GM15510 (cell line): ENCODE results near the gene SNX10.

Source experiments
- POLR2A ChIP-seq: IDR thresholded peaks from 3 replicates; pipeline ENCODE4 v1.6.1; 2011; ENCODE audit warnings: borderline replicate concordance; ENCODE audit not compliant: insufficient read length; ENCODE audit errors: extremely low read depth

Gene SNX10

DNA sequence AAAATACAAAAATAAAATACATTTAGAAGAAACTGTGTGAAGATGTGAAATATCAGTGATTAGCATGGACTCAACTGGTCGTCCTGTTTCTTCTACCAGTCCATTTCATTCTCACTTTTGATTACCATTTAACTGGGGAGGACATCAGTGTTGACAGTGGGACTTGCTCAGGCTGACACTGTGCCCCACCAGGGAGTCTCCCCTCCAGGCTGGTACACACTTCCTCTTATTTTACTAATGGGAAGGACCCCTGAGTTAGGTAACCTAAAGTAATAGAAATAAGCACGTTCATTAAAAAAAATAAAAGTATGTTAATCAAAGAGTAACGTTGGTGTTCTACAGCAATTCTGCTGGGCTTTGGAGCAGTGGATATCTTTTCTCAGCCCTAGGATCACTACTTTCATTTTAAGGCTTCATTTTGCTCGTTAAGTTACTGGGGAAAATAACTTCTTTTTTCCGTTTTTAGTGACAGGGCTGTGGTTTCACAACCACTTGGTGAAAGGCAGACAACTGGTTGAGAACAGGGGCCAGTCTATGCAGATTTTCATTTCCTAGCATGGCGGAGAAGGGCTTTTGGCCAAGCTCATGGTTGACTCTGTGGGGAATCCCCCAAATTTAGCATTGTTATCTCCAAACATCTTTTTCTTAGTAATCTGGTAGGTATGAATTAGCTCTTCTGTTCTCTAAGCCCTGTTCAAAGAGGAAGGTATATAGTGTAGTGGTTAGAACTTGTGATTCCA is 2.1 kb downstream of the SNX10 start:
- TF ChIP-seq POLR2A, result no peak

DNA sequence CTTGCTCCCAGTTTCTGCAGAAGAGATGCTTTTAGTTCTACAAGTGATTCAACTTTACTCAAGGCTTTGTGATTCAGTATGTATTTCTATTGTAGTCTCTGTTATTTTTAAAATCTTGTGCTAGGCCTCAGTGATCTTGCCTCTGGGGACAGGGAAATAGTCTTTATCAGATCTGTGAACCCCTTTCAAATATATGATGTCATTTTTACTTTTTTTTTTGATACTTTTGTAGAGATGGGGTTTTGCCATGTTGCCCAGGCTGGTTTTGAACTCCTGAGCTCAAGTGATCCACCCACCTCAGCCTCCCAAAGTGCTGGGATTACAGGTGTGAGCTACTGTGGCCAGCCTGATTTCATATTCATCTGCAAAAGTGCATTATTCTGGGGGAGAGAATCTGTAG is 3.4 kb downstream of the SNX10 start:
- TF ChIP-seq POLR2A, result no peak

DNA sequence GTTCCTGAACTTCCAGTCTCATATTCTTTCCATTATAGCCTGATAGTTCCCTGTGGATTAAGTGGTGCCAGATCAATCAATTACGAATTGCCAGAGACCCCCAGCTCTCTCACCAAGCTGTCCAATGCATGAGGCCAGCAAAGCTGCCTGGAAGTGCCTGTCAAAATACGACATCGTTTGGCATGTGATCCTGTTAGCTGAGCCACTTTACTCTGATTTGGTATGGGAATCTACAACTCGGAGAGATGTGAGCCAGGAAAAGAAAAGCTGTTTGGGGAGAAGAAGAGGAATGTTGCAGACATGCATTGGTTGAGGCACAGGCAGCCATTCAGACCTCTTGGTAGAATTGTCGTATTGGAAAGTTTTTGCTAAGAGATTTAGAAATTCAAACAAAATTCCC is 3.9 kb downstream of the SNX10 start:
- TF ChIP-seq POLR2A, result no peak

DNA sequence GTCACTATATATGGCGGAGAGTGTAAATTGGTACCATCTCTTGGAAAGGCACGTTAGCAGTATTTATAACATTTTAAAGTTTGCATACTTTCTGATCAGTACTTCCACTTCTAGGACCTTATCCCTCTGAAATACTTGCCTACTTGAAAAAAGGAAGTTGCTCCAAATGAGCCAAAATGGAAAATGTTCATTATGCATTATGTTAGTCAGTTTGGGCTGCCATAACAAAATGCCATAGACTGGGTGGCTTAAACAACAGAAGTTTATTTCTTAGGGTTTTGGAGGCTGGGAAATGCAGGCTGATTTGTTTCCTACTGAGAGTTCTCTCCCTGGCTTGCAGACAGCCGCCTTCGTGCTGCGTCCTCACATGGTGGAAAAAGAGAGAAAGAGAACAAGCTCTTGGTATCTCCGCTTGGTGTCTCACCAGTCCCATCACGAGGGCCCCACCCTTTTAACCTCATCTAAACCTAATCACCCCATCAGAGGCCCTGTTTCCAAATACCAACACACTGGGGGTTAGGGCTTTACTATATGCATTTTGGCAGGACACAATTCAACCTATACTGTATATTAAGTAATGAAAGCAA is 6.9 kb downstream of the SNX10 start:
- no peak for TF ChIP-seq POLR2A

DNA sequence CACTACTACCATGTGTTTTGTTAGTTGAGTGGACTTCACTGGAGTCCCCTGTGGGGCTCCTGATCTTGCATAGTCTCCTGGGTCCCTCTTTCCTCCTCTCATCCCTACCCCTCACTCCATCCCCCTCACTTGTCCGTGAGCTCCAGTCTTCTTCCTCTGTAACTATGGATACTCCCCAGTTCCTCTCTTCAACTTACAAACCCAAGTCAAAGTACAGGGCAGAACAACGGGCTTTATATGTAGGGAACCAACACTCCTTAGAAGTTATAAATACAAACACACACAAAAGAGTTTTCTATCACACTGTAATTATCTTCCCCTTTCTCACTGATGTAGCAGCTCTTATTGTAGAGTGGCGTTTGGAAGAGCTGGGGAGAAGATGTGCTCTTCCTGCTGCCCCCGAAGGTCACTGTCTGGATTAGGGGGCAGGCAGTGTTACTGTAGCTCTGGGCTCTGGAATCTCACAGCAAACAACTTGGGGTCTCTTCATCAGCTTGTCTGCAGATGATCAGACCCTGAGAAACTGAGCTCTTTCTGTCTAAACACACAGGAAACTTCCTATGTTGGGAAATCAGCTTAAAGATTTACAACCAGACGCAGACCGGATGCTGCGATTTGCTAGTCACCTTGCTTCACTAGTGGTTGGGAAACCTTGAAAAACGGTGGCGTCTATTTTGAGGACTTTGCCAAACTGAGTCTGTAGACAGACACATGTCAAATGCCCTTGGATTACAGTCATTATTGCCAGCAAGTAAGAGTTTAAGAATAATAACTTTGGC is 13.6 kb downstream of the SNX10 start:
- no peak for TF ChIP-seq POLR2A

DNA sequence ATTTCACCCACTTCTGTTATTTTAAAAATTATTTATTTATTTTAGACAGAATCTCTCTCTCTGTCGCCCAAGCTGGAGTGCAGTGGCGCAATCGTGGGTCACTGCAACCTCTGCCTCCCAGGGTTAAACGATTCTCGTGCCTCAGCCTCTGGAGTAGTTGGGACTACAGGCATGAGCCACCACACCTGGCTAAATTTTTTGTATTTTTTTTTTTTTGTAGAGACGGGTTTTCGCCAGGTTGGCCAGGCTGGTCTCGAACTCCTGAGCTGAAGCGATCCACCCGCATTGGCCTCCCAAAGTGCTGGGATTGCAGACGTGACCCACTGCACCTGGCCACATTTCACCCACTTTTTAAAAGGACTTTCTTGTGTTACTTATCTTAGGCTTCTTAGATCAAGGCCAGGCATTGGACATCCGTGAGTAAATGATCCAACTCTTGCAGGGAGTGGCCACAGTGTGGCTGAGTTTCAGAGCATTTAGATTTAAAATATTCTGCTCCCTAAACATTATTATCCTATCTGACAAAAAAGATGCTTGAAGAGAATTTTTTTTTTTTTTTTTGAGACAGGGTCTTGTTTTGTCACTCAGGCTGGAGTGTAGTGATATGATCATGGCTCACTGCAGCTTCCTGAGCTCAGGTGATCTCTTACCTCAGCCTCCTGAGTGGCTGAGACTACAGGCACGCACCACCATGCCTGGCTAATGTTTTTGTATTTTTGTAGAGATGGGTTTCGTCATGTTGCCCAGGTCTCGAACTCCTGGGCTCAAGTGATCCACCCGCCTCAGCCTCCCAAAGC is 14.4 kb downstream of the SNX10 start:
- TF ChIP-seq POLR2A, result no peak

DNA sequence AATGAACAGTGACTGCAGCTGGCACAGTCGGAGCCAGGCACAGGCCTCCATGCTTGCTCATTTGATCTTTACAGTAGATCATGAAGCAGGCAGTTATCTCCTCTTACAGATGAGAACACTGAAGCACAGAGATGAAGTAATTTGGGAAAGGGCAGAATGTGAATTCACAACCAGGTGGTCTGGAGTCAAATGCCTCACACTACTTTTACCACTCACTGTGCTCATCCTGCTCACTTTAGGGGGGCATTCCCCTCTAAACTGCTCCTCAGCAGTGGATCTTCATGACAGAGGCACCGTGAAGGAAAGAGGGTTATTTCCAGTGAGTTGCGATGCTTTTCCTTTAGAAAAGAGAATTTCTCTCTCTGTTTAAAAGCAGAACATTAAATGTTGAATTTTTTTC is 15.1 kb downstream of the SNX10 start:
- no peak for TF ChIP-seq POLR2A

DNA sequence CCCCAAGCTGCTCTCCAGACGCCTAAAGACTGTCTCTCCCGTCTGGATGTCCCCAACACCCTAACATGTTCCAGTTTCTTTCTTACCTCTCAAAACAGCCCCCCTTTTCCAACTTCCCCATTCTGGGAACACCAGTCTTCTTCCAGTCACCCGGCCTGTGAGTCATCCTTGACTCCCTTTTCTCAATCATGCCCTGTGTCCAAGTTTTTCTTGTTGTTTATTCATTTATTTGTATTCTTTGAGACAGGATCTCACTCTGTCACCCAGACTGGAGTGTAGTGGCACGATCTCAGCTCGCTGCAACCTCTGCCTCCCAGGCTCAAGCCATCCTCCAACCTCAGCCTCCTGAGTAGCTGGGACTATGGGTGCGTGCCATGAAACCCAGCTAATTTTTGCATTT is 15.6 kb downstream of the SNX10 start:
- TF ChIP-seq POLR2A, result no peak

DNA sequence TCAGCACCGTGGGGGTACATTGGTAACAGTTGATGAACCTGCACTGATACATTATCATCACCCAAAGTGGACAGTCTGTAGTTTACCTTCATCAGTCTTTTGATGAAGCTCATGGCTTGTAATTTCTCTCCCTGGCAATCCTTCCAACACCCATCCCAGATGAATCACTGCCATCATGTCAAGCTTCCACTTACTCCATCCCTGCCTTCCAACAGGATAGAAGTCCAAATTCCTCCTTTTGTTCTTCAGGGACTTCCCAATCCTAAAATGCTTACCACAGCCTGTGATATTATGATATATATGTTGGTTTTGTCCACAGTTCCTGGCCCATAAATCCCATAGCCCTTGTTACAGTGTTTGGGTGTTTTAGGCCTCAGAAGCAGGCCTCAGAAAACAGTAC is 16.1 kb downstream of the SNX10 start:
- no peak for TF ChIP-seq POLR2A

DNA sequence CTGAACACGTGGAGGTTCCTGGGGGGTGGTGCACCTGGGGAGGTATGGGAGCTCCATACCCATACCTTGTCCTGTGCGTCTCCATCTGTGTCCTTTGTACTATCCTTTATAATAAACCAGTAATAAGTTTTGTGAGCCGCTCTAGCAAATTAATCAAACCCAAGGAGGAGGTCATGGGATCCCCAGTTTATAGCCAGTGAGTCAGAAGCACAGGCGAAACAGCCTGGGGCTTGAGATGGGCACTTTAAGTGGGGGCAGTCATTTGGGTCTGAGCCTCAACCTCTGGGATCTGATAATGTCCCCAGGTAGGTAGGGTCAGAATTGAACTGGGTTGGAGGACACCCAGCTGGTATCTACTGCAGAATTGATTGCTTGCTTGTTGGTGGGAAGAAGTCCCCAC is 16.9 kb downstream of the SNX10 start:
- no peak for TF ChIP-seq POLR2A

DNA sequence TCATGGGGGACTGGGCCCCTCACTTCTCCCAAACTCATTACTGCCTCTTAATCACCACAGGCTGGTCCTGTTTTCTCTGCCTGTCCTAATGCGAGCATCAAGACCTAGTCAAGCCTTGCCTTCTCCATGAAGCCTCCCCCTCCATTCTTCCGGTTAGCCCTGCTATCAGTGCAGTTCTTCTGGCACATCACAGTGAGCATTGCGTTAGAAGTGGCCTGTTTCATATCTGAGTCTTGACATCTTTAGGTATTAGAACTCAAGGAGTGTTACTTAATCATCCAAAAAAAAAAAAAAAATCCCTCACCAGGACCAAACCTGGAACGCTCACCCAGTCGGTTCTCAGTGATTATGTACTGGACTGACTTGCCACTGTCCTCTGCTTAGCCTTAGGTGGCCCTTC is 17.4 kb downstream of the SNX10 start:
- TF ChIP-seq POLR2A, result no peak

DNA sequence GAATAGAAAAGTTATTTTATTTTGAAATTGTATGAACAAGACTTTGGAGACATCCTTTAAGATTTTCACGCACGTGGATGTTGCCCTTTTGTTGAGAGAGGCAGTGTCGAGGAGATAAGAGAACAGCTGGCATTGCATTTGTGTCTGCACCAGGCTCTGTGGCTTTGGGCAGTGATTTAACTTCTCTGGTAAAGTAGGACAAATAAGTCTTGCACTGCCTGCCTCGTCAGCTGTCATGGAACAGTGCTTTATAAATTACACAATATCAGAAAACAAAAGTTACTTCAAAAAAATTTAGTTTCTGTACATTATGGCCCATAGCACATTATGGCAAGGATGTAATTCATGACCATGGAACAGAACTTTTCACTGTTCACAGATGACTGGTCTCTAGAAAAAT is 20.1 kb downstream of the SNX10 start:
- no peak for TF ChIP-seq POLR2A

DNA sequence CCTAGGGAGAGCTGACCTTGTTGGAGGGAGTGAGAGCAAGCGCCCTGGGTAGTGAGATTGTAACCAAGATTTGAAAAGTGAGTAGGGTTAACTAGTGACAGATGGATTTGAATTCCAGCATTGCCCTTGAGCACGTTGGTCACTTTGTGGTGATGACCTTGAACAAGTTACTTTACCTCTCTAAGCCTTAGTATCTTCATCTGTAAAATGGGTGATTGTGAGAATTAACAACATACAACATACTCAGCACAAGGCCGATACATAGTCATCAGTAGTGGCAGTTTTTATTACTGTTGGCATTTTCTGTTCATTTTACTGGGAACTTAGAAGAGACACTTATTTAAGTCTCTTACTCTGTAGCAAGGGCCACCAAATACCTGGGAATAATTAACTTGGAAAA is 25.5 kb downstream of the SNX10 start:
- no peak for TF ChIP-seq POLR2A

DNA sequence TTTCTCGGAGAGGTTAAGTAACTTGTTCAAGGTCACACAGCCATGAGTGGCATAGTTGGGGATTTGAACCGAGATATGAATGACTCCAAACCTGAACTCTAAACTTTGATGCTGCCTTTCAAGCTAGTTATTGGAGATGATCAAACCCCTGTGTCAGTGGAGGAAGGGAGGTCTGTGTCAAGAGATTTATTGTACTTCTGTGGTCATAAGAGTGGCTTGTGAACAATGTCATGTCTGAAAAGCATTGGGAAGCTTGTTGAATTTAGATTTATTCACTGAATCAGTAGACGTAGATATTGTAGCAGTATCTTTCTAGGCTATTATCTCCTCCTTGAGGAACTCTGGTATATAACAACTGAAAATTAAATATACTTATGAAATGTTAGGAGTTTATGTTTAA is 27.3 kb downstream of the SNX10 start:
- no peak for TF ChIP-seq POLR2A

DNA sequence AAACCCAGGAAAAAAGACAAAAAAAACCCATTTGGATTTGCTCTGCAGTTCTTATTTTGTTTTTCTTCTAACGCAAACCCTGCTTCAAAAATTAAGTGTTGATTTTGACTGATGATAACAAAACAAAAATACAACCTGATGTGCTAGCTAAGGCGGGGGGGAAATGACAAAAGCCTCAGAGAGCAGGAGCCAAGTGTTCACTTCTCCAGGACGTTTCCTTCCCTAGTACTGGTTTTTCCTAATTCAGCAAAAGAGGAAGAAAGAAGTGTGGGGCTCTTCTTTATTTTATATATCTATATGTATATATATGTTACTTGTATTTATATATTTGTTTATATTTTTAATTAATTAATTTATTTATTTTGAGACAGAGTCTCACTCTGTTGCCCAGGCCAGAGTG is 28.0 kb downstream of the SNX10 start:
- TF ChIP-seq POLR2A, result no peak
